ENCODE measurements around the gene KRT75.
"Not testable (repeated sequence)": the region's sequence is repeated elsewhere in the genome, so short reads cannot be mapped to it uniquely, and the experiment has no call there.

The KRT75 gene

GRCh38 chr12:52461693-52462092 is 27.5 kb upstream of the KRT75 start:
- no peak overlapping the region for H3K27ac ChIP-seq
- TF ChIP-seq CTCF (conservative IDR thresholded peaks at IDR 0.05) = no peak
- TF ChIP-seq ZFX (IDR thresholded peaks at IDR 0.05) = no peak

- no peak for TF ChIP-seq CTCF (conservative IDR thresholded peaks at IDR 0.05)
- no peak for TF ChIP-seq ZFX (IDR thresholded peaks at IDR 0.05)
- no peak overlapping the region for H3K27ac ChIP-seq
Measured at GRCh38 chr12:52458861-52459260, 24.7 kb upstream of the KRT75 start.

GRCh38 chr12:52455821-52456220 is 21.6 kb upstream of the KRT75 start:
- H3K27ac ChIP-seq = no peak overlapping the region
- no peak for TF ChIP-seq CTCF (conservative IDR thresholded peaks at IDR 0.05)
- no peak for TF ChIP-seq ZFX (IDR thresholded peaks at IDR 0.05)

- TF ChIP-seq ZFX (IDR thresholded peaks at IDR 0.05) (no peak), CTCF (conservative IDR thresholded peaks at IDR 0.05) (no peak)
- H3K27ac ChIP-seq = no peak overlapping the region
Measured at GRCh38 chr12:52454411-52455201, 20.4 kb upstream of the KRT75 start.

GRCh38 chr12:52452101-52452500 is 17.9 kb upstream of the KRT75 start, which contains the start of gene KRT6B:
Gene KRT6B, minus strand, starts transcription at chr12:52452146. Its CDS starts 68 bp downstream, at chr12:52452078.
- TF ChIP-seq CTCF (conservative IDR thresholded peaks at IDR 0.05) (no peak), ZFX (IDR thresholded peaks at IDR 0.05) (no peak)
- H3K27ac ChIP-seq = no peak within 1 kb of the TSS

GRCh38 chr12:52448228-52448627 is 14.1 kb upstream of the KRT75 start:
- no peak overlapping the region for H3K27ac ChIP-seq
- TF ChIP-seq CTCF (conservative IDR thresholded peaks at IDR 0.05) = no peak
- TF ChIP-seq ZFX (IDR thresholded peaks at IDR 0.05) = no peak

- not testable (repeated sequence) for H3K27ac ChIP-seq
Measured at GRCh38 chr12:52447196-52447595, 13.0 kb upstream of the KRT75 start.
